HG02981 (cell line): ENCODE data around the gene COL27A1.

Source experiments
- ATAC-seq: cut with Tn5 transposase; IDR thresholded peaks from one replicate; pipeline ENCODE4 v1.9.1; 2021; ENCODE audit warnings: mild to moderate bottlenecking, moderate library complexity; ENCODE audit not compliant: unreplicated experiment

COL27A1 gene

GRCh38 chr9:114261987-114262386 is 106.7 kb downstream of the COL27A1 start:
- no peak for ATAC-seq

- no peak for ATAC-seq
These were observed 108.6 kb downstream of the COL27A1 start for GRCh38 chr9:114263853-114264510.

- ATAC-seq: no peak
These were observed 109.6 kb downstream of the COL27A1 start for GRCh38 chr9:114264806-114265550.

DNA sequence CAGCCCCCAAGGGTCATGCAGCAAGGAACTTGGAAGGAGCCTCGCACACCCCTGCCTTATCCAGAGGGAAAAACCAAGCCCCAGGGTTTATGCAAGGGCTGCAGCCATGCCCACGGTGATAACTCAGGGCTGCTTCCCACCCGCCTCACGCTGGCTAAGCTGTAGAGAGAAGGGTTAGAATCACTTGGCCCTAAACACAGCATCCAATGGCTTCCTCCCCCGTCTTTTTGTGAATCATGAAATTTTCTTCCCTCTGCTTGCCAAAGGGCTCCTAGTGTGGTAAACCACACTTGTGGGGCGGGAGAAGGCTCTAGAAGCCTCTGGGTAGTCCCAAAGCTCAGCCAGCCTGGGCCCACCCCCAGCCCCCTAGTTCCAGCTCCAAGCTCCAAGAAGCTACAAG is 111.6 kb downstream of the COL27A1 start:
- ATAC-seq: no peak

GRCh38 chr9:114269023-114269422 is 113.7 kb downstream of the COL27A1 start:
- no peak for ATAC-seq

GRCh38 chr9:114270120-114270975 is 115.0 kb downstream of the COL27A1 start:
- ATAC-seq: no peak

DNA sequence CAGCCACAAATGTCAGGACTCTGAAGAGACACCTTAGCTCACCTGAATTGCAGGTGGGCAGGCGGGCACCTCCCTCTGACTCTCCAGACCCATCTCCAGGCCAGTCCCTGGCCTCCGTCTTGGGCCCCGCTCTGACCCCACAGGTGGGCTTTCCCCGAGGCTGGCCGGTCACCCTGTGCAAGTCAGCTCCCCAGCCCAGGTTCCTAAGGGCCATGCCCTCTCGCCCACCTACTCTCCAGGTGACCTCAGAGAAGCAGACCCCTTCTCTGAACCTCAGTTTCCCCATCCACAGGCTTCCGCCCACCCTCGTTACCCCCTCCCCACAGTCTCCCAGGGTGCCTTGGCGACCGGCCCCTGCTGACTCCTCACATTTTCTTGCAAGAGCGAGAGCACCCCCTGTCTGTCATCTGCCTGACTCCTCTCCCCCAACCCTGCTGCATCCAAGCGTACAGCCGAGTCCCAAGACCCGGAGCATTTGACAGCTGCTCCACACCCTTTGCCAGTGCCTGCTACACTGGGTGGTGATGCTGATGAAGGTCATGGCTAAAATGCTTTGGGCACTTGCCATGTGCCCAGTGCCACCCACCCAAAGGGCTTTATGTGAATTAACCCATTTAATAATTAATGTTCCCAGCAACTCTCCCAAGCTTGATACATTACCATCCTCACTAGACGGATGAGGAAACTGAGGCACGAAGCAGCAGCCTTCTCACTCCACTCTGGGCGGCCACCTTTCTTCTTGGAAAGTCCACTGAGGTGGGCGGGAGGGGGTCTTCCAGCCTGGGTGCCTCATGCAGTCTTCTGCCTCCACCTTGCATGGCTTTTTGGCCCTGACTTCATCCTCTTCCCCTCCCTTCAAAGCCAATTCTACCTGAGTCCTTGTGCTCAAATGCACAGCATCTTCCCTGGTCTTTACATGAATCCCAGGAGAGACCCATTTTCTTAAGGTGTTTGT is 116.5 kb downstream of the COL27A1 start:
- no peak for ATAC-seq

DNA sequence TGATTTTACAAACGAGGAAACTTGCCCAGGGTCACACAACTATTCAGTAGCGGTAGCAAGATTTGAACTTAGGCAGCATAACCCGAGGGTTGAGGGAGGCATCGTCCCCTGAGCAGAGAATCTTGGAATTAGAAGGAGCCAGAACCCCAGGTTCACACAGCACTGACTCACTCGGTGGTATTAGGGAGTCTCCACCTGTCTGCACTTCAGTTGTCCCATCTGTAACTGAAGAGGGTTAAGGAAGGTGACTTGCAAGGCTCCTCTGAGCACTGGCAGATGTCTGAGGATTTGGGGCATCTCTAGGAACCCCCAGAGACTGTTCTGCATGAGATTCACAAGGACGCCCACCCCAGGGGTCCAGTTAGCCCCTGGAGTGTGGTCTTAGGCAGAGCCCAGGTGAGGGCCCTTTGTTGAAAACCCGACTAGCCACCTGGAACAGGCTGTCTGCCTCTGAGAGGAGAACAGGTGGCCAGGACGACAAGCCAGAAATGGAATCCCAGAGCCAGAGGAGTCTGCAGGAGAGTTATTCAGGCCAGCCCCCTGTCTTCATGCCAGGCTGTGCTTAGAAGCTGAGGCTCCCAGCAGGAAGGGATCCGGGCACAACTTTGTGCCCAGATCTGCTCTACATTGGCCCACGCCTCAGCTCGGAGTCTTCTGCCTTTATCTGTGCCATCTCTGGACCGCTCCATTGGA is 117.5 kb downstream of the COL27A1 start:
- ATAC-seq: no peak

DNA sequence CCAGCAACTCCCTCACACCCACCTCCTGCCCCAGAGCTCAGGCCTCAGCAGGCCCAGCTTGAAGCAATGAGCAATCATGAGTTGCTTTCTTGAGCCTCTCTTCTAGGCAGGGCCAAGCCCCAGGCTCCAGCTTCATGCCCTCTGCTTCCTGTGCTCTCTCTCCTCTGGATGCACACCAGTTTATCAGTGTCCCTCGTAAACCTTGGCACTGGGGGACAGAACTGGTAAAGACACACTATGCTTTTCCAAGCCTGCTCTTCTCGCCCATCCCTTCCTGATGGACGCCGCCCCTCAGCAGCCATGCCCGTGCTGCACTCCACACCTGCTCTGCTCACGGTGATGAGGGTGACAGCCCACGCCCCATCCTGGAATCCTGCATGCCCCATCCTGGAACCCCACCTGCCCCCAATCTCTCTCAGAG is 118.1 kb downstream of the COL27A1 start:
- ATAC-seq: no peak

DNA sequence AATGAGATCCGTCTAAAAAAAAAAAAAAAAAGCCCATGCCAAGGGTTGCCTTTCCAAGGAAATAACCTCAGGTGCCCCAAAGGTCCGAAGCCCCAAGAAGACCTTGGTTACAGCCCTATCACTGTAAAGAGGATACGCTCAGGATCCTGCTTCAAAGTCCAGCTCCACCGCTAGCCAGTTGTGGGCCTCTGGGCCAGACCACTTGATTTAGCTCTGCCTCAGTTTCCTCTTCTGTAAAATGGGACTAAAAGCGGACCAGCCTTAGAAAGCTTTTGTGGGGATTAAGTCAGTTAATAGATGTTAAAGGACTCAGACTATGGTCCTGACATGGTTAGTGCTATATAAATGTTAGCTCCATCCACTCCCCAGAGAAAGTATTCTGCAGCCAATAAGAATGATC is 118.9 kb downstream of the COL27A1 start:
- ATAC-seq: no peak

DNA sequence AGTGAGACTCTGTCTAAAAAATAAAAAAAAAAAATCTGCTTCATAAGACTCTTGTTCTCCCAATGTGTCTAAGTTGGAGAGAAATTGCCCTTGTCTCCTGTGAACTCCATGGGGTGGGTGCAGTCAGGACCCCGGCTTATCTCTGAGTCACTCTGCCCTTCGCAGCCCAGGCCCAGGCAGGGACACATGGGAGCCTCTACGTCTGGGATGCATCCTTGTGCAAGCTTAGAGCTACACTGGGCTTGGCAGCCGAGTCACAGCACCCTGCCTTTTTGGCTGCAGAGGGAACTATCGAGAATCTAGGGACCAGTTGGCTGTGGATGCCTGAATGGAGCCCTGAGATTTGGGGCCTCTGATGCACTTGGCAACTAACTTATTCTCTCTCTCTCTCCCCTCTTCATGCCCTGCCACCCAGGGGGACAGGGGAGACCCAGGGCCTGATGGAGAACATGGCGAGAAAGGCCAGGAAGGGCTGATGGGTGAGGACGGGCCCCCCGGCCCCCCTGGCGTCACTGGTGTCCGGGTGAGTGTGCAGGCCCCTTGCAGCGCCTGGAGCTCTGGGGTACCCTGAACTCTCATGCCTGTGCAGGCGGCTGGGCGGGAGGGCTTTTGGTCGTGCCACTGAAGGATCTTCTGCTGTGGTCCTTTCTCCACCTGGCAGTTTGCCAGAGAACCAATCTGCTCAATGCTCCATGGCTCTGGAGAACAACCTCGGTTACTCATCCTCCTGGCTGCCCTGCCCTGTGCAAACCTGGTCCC is 120.1 kb downstream of the COL27A1 start:
- ATAC-seq: no peak

DNA sequence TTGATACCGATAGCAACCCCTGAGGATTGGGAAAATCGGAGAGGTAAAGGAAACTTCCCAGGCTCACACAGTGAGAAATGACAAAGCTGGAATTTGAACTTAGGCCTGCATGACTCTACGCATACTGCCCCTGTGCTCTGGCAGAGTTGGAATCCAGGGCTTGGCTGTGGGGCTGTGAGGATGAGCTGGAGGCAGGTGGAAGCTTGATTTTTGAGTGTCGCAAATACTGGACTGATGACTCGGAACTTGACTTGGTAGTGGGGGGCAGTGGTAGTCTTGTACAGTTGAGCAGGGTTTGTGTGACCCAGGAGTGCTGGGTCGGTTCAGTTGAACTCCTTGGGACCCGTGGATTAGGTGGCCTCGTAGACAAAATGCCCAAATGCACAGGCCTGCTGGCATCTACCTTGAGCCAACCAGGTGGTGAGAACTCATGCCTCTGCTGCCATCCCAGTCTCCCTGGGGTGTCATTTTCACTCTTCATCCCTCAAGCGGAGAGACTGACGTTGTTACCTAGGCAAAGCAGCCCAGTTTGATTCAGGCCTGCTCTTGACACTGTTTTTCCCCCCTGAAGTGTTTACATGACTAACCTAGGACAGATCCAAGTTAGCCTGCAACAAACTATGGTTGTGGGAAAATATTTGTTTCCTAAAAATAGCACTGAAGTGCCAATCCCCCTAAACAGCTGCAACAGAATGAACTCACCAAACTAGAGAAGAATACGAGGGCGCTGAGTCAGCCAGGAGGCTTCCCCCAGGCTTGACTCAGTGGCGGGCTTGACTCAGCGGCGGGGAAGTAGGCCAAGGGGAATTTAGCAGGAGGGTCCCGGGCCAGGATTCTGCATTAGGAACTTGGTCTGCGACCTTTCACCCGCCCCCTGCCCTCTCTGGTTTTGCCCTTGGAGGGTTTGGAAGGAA is 121.8 kb downstream of the COL27A1 start:
- ATAC-seq: no peak

GRCh38 chr9:114278356-114278755 is 123.0 kb downstream of the COL27A1 start:
- no peak for ATAC-seq

DNA sequence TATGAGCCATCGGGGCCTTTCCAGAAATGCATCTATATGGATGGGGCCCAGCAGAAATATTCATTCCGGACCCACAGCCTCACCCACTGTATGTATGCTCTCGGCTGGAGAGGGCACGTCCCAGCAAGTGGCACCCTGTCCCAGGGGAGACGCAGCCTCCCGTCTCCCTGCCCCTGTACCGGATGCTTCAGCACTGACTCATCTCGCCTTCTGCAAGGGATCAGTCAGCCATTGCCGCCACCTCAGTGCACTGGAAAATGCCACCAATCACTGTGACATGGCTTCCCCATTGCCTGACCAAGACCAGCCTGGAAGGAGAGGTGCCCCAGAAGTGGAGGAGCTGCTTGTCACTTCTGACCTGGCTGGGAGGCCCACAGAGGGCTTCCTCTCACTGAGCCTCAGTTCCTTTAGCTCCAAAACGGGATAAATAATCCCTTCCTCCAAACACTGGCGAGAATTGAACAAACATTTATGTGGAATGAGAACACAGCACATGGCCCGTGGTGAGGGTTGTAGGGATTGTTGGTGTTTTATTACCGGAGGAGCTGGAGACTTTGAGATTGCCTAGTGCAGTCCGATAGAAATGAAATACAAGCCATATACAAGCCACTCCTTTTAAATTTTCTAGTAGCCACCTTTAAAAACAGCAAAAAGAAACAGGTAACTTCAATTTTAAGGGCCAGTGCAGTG is 123.7 kb downstream of the COL27A1 start:
- ATAC-seq: no peak

DNA sequence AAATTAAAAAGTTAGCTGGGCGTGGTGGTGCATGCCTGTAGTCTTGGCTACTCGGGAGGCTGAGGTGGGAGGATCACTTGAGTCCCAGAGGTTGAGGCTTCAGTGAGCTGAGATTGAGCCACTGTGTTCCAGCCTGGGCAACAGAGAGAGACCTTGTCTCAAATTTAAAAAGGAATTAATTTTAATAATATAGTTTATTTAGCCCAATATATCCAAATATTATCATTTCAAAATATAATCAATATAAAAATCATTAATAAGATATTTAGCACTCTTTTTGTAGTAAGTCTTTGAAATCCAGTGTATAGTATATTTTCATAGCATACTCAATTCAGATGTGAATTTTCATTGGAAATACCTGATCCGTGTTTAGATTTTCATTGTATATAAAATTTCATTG is 124.4 kb downstream of the COL27A1 start:
- no peak for ATAC-seq

- no peak for ATAC-seq
These were observed 125.5 kb downstream of the COL27A1 start for GRCh38 chr9:114280636-114281472.
